HG02763 (cell line): ENCODE results near the gene TRIP13.
"Not testable (repeated sequence)": the region's sequence is repeated elsewhere in the genome, so short reads cannot be mapped to it uniquely, and the experiment has no call there.

Experiments used
- ATAC-seq: cut with Tn5 transposase; IDR thresholded peaks from one replicate; pipeline ENCODE4 v1.9.1; 2021; ENCODE audit warnings: mild to moderate bottlenecking, moderate library complexity; ENCODE audit not compliant: unreplicated experiment

Gene TRIP13

GRCh38 chr5:916441-917293 lies 24.0 kb downstream of the TRIP13 start:
- no peak for ATAC-seq

GRCh38 chr5:918717-919116 lies 26.0 kb downstream of the TRIP13 start:
- not testable (repeated sequence) for ATAC-seq

GRCh38 chr5:919356-920000 lies 26.8 kb downstream of the TRIP13 start:
- ATAC-seq, result no peak

GRCh38 chr5:920321-920720 lies 27.6 kb downstream of the TRIP13 start:
- no peak for ATAC-seq

- no peak for ATAC-seq
These were observed 29.1 kb downstream of the TRIP13 start for GRCh38 chr5:921456-922435.

- ATAC-seq, result no peak
These were observed 30.0 kb downstream of the TRIP13 start for GRCh38 chr5:922436-923280.

- no peak for ATAC-seq
These were observed 30.7 kb downstream of the TRIP13 start for GRCh38 chr5:923281-923873.

- ATAC-seq, result no peak
These were observed 33.9 kb downstream of the TRIP13 start for GRCh38 chr5:926417-927171.

- no peak for ATAC-seq
These were observed 34.7 kb downstream of the TRIP13 start for GRCh38 chr5:927172-928015.

- ATAC-seq, result not testable (repeated sequence)
These were observed 36.5 kb downstream of the TRIP13 start for GRCh38 chr5:929182-929581.

- ATAC-seq, result no peak
These were observed 36.9 kb downstream of the TRIP13 start for GRCh38 chr5:929596-929995.

GRCh38 chr5:930866-931265 lies 38.2 kb downstream of the TRIP13 start:
- ATAC-seq, result no peak

- ATAC-seq, result no peak
These were observed 39.0 kb downstream of the TRIP13 start for GRCh38 chr5:931570-932145.

- no peak for ATAC-seq
These were observed 39.5 kb downstream of the TRIP13 start for GRCh38 chr5:932151-932627.

GRCh38 chr5:932628-933250 lies 40.1 kb downstream of the TRIP13 start:
- no peak for ATAC-seq

- no peak for ATAC-seq
These were observed 40.7 kb downstream of the TRIP13 start for GRCh38 chr5:933251-933861.

GRCh38 chr5:933951-934350 lies 41.3 kb downstream of the TRIP13 start:
- ATAC-seq, result not testable (repeated sequence)
